Right cardiac atrium (tissue), 5 donors: ENCODE data around the gene TTC23L. TPM values are rescaled to one million over a fixed set of nuclear protein-coding genes. Genes with fewer than 3 reads are reported as not detected.

ENCODE experiments used
- ATAC-seq, 2 donors: fragments of 200-7000 bp; cut with Tn5 transposase; one replicate each; pipeline versions ENCODE4 v1.8.0 to v1.9.1; 2020; ENCODE audit warnings: moderate library complexity in 2 of 2, mild to moderate bottlenecking in 1 of 2
- DNase-seq, 3 donors: peaks; one replicate each; pipeline ENCODE4 v3.0.0-alpha.2; 2020
- H3K27ac ChIP-seq: one replicate; pipeline ENCODE4 v1.5.1; 2013; ENCODE audit warnings: mild to moderate bottlenecking, low read length, control low read depth, moderate library complexity
- H3K27me3 ChIP-seq: one replicate; pipeline ENCODE4 v1.6.1; 2013; ENCODE audit not compliant: control insufficient read depth, insufficient read depth
- H3K4me1 ChIP-seq: one replicate; pipeline ENCODE4 v1.6.1; 2013; ENCODE audit warnings: low read length; ENCODE audit not compliant: control insufficient read depth, insufficient read depth
- H3K4me3 ChIP-seq: one replicate; pipeline ENCODE4 v1.5.1; 2013; ENCODE audit warnings: low read length, control low read depth
- H3K9me3 ChIP-seq: one replicate; pipeline ENCODE4 v1.6.1; 2013; ENCODE audit warnings: low read length; ENCODE audit not compliant: control insufficient read depth
- WGBS: extraction: QIAGEN DNeasy Blood & Tissue Kit; methylation state at CpG from one replicate; pipeline ENCODE4 v1.1.7; 2013; 5-methylcytosine and 5-hydroxymethylcytosine counted together
- intact Hi-C, 4 donors: fragments of 100-400 bp; cut with DNase I; formaldehyde crosslinking; loops; one replicate each; pipeline versions ENCODE4 v1.11.0 to v1.14.0; 2022 to 2023
- long read RNA-seq, 4 donors: library from polyadenylated mRNA; unstranded; transcript quantifications; one replicate each; pipeline ENCODE4 v2.0.0, GENCODE V29; 2020 to 2021
- polyA plus RNA-seq: library from polyadenylated mRNA; stranded (reverse); fragments of 200-250 nt; gene quantifications from one replicate; pipeline ENCODE4 v1.2.3, GENCODE V29; 2013
- total RNA-seq, 4 donors: library from RNA; stranded (reverse); fragmentation: NEBNext Ultra II Directional; extraction: Animal tissue kit (Norgen Biotek cat#: 25700); gene quantifications; one replicate each; pipeline ENCODE4 v1.2.1, GENCODE V29; 2021
- donor health status: healthy with polysubstance abuse.
- donor health status: DM: no; HTN: yes; CAD: no.
- donor health status: DM: no; HTN: no; CAD: no.
- donor health status: DM: no; HTN: yes; CAD: no; lungs with severe emphysema.
- donor health status: DM: yes; HTN: yes; CAD: no.

Gene TTC23L
- total RNA-seq (not detected), polyA plus RNA-seq (not detected)
- long read RNA-seq, donor 1, partial matches to known transcripts, result 0 of 1 reads
- long read RNA-seq, donor 1, other reads (novel, unspliced or antisense), result 1 of 1 reads
- long read RNA-seq, donor 2, result 0 reads
- long read RNA-seq, donor 3, result 0 reads
- long read RNA-seq, donor 4, result 0 reads

DNA sequence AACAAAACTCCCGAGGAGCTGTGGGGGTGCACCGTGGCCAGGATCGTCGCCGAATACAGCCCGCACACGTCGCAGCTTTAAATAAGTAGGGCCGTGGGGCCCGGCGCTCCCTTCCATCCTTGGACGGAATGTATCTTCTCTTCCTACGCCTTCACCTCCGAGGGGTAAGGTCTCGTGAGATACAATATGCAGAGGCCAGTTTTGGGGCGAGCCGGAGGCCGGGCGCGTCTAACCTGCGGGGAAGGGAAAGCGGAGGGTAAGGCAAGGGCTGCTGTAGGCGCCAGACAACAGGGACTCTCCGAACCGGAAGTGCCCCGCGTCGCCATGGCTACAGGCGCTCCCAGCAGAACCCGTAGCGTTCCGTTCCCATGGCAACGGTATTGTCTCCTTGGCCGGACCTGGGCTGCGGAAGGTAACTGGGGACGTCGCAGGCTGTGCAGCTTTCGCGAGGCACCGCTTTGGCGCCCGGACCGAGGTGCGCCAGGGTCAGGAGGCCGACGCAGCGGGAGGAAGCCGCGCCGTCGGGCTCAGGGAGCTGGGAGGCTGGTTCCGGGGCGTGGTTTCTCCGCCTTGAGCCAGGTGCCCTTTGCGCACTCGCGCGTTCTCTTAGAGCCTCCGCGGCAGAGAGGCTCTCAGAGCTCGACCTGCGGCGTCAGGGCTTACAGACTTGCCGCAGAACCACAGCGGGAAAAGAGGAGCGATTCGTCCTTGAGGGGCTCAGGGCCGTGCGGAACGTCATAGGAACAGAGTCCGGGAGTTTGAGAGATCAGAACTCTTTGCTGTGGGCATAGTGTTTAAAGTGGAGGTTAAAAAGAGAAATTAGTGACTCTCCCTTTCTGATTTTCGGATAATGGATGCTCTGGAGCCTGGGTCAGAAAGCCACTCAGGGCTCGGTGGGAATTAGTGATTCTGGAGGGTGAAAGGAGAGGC lies at the start of gene TTC23L:
Gene TTC23L (plus strand): TSS at position 380 of the 930 bp plus-strand sequence. CDS start 1,508 bp downstream, outside the sequence.
- peak; percentile 93 to 97 (median 96) for DNase-seq
- Histone ChIP-seq H3K27ac (no peak within 1 kb of the TSS), H3K27me3 (no peaks in the 10 kb centered on the region), H3K4me1 (no peaks in the 10 kb centered on the region), H3K9me3 (no peaks in the 10 kb centered on the region), H3K4me3 (peak within 1 kb of the TSS; percentile 41)
- intact Hi-C loops, result no loop called here
- peak; percentile 97 for ATAC-seq
- 2% methylated on average over 73 of the region's 73 CpGs for WGBS

GRCh38 chr5:34789639-34790038 lies 49.3 kb upstream of the TTC23L start:
- Histone ChIP-seq H3K27me3 (no peaks in the 10 kb centered on the region), H3K4me1 (peaks cover 2% of the 10 kb centered on the region), H3K4me3 (no peak overlapping the region), H3K27ac (no peak overlapping the region), H3K9me3 (no peaks in the 10 kb centered on the region)
- 99% methylated on average over 2 of the region's 2 CpGs for whole genome bisulfite sequencing
- DNase-seq (no peak), ATAC-seq (no peak)
- intact Hi-C loops, result no loop called here

DNA sequence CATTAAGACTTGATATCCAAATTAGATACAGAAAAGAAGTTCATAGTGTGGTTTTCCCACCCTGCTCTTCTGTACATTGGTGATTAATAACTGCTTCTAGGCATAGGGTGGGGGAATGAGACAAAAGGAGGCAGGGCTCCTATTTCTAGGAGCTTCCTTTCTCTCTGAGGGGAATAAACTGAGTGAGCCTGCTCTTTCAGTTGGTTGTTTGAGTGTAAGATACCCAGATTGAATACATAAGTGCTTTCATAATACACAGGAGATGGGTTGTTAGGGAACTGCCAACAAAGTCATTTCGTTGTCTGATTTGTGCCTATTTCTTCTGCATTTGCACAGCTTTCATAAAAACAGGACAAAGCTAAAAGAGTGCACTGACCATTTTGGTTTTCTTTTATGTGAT lies 48.9 kb upstream of the TTC23L start:
- peaks cover 2% of the 10 kb centered on the region for H3K4me1 ChIP-seq
- DNase-seq (no peak), ATAC-seq (no peak)
- intact Hi-C loops, result no loop called here
- no peaks in the 10 kb centered on the region for H3K9me3 ChIP-seq
- no peaks in the 10 kb centered on the region for H3K27me3 ChIP-seq
- WGBS, result 52% methylated on average over 1 of the region's 1 CpG
- no peak overlapping the region for H3K27ac ChIP-seq
- no peak overlapping the region for H3K4me3 ChIP-seq

DNA sequence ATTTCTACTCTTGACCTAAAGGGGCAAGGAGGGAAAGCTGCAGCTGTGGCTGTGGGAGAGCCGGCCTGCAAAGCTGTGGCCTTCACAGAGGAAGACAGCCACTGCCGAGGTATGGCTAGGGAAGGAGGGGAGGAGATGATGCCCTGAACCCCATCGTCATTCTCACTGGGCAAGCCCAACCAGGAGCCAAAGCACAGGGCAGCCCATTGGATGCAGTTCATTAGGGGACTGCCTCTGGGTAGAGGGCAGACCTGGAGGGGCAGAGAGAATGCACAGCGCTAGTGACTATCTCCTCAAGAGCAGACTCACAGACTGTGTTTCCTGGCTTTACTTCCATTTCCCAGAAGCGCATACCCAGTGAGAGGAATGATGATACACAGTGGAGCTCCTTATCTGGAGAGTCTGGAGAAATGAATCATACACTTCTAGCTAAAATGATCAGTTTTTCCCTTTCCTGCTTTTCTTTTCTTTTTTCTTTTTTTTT lies 47.2 kb upstream of the TTC23L start:
- 64% methylated on average over 5 of the region's 5 CpGs for WGBS
- H3K9me3 ChIP-seq, result no peaks in the 10 kb centered on the region
- intact Hi-C loops, result no loop called here

GRCh38 chr5:34802834-34803563 lies 36.0 kb upstream of the TTC23L start:
- ATAC-seq (no peak), DNase-seq (no peak)
- WGBS, result 97% methylated on average over 9 of the region's 9 CpGs
- H3K4me3 ChIP-seq, result no peak overlapping the region
- H3K4me1 ChIP-seq, result no peaks in the 10 kb centered on the region
- H3K27me3 ChIP-seq, result no peaks in the 10 kb centered on the region
- no peaks in the 10 kb centered on the region for H3K9me3 ChIP-seq
- H3K27ac ChIP-seq, result no peak overlapping the region
- intact Hi-C loops, result no loop called here

More for the DNA sequence above, 47.2 kb upstream of the TTC23L start:
- DNase-seq, result peak in 1 of 3 donors; percentile 16
- Histone ChIP-seq H3K27me3 (no peaks in the 10 kb centered on the region), H3K4me3 (no peak overlapping the region), H3K27ac (peak overlapping the region; percentile 8), H3K4me1 (peaks cover 2% of the 10 kb centered on the region)
- peak; percentile 63 to 79 for ATAC-seq

DNA sequence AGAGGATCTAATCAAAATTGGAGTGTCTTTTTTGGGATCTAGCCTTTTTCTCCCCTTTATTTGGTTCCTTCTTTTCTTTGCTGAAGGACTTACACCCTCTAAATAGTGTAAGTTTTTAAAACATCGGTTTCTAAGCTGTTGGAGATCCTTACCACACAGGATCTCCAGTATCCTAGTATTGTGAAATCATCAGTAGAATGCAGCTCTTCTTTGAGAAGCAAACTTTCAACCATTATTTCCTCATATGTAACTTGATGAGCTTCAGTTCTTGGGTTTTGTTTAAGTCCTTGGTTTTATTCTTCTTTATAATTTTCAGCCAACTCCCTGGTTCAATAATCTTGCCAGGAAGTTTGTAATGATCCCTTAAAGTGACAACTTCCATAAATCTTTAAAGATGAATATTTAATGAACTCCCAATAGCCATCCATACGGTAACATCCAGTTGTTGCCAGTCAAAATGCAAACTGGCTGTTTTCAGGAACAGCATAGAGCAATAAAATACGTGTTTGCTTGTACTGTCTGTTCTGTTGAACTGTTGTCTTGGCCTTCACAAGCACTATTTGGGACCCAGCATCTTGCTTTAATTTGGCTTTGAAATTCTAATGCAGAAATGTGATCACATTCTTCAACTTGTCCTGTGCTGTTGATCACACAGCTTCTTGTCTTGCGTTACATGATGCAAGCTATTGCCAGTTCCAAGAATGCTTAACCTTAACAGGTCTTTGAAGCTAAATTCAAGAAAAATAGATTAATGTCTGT lies 34.8 kb upstream of the TTC23L start:
- Histone ChIP-seq H3K9me3 (peaks cover 2% of the 10 kb centered on the region), H3K27me3 (no peaks in the 10 kb centered on the region), H3K4me1 (no peaks in the 10 kb centered on the region), H3K4me3 (no peak overlapping the region), H3K27ac (no peak overlapping the region)
- WGBS, result 93% methylated on average over 4 of the region's 4 CpGs
- no peak for ATAC-seq
- no peak for DNase-seq
- intact Hi-C loops, result no loop called here

DNA sequence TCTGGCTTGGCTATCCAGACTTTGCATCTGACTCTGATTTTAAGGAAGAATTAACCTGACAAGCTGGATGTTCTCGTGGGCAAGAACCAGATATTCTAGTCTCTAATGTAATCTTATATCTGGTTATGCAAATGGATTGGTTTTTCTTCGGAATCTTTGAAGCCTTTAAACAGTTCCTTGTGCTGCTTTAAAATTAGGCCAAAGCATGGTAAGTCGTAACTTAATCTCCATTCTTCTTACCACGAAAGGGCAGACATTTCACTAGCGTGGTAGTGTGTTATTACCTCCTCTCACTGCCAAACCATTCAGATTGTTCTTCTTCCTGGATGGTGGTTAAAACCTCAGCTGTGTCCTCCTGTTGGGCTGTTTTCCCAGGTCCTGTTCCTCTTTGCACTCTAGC lies 34.1 kb upstream of the TTC23L start:
- H3K4me1 ChIP-seq, result no peaks in the 10 kb centered on the region
- intact Hi-C loops, result no loop called here
- no peak overlapping the region for H3K27ac ChIP-seq
- H3K27me3 ChIP-seq, result no peaks in the 10 kb centered on the region
- no peak for DNase-seq
- H3K4me3 ChIP-seq, result no peak overlapping the region
- 92% methylated on average over 5 of the region's 5 CpGs for WGBS
- H3K9me3 ChIP-seq, result peaks cover 2% of the 10 kb centered on the region
- no peak for ATAC-seq

DNA sequence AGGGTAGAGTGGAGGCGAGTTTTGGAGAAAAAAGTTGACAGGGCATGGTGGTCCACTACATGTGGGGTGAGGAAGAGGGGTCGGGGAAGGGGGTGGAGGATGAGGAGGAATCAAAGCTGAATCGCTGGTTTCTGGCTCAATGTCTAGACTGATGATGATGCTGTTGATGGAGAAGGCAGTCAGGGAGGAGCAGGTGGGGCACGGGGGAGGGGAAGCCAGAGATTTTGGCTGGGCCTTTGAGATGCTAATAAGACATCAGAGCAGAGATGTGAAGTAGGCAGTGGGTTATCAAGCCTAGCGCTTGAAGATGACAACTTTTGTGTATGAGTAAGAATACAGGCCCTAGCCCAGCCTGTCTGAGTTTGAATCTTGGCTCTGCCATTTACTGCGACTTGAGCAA lies 32.4 kb upstream of the TTC23L start:
- intact Hi-C loops, result no loop called here
- no peaks in the 10 kb centered on the region for H3K4me1 ChIP-seq
- no peaks in the 10 kb centered on the region for H3K27me3 ChIP-seq
- H3K4me3 ChIP-seq, result no peak overlapping the region
- DNase-seq (no peak), ATAC-seq (no peak)
- no peak overlapping the region for H3K27ac ChIP-seq
- 96% methylated on average over 6 of the region's 6 CpGs for WGBS
- peaks cover 2% of the 10 kb centered on the region for H3K9me3 ChIP-seq

DNA sequence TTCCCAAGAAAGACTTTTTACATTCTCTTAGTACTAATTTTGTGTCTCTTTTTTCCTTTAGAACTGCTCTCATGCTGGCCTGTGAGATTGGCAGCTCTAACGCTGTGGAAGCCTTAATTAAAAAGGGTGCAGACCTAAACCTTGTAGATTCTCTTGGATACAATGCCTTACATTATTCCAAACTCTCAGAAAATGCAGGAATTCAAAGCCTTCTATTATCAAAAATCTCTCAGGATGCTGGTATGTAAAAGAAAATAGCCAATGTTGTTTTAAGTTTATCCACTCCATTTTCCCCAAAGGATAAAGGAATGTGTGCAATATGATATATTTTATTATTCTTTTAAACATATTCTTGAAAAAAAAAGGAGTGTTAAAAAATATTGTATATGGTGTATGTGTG lies 27.3 kb upstream of the TTC23L start:
- no peak overlapping the region for H3K4me3 ChIP-seq
- no peaks in the 10 kb centered on the region for H3K4me1 ChIP-seq
- ATAC-seq, result no peak
- WGBS, result 69% methylated on average over 1 of the region's 1 CpG
- no peak overlapping the region for H3K27ac ChIP-seq
- no peak for DNase-seq
- peaks cover 2% of the 10 kb centered on the region for H3K9me3 ChIP-seq
- intact Hi-C loops, result no loop called here
- H3K27me3 ChIP-seq, result no peaks in the 10 kb centered on the region

GRCh38 chr5:34813509-34813908 lies 25.5 kb upstream of the TTC23L start:
- Histone ChIP-seq H3K27me3 (no peaks in the 10 kb centered on the region), H3K27ac (no peak overlapping the region), H3K9me3 (peaks cover under 1% of the 10 kb centered on the region), H3K4me1 (no peaks in the 10 kb centered on the region), H3K4me3 (no peak overlapping the region)
- ATAC-seq, result no peak
- DNase-seq, result no peak
- intact Hi-C loops, result no loop called here
- 85% methylated on average over 3 of the region's 3 CpGs for WGBS
